ENCODE data around the gene DGKI. TPM values are rescaled to one million over a fixed set of nuclear protein-coding genes. Genes with fewer than 3 reads are reported as not detected.

The DGKI gene
- total RNA-seq, 2 donors from 2014 or later, result 1.5 to 4.4 TPM

- H3K4me1 Mint-ChIP-seq (ENCODE audit: low read depth in 2 of 2), result no peaks in the 10 kb centered on the region
- no peak for ATAC-seq
Measured at GRCh38 chr7:137879357-137880158, 32.8 kb upstream of the DGKI start.

GRCh38 chr7:137878333-137878961 is 31.7 kb upstream of the DGKI start:
- no peaks in the 10 kb centered on the region for H3K4me1 Mint-ChIP-seq (ENCODE audit: low read depth in 2 of 2)
- ATAC-seq, result no peak

More at GRCh38 chr7:137879357-137880158, 32.8 kb upstream of the DGKI start:
- Mint-ChIP-seq H3K27ac (no peak overlapping the region), H3K36me3 (peaks cover 15% of the 10 kb centered on the region), H3K9me3 (no peaks in the 10 kb centered on the region), H3K4me3 (no peak overlapping the region), H3K27me3 (no peaks in the 10 kb centered on the region)
- DNase-seq (ENCODE audit: low spot score), result no peak

GRCh38 chr7:137877027-137877675 is 30.4 kb upstream of the DGKI start:
- ATAC-seq (no peak), DNase-seq (ENCODE audit: low spot score) (no peak)
- no peaks in the 10 kb centered on the region for H3K27me3 Mint-ChIP-seq
- peaks cover 17% of the 10 kb centered on the region for H3K36me3 Mint-ChIP-seq
- H3K4me1 Mint-ChIP-seq (ENCODE audit: low read depth in 2 of 2), result no peaks in the 10 kb centered on the region
- H3K9me3 Mint-ChIP-seq, result no peaks in the 10 kb centered on the region
- no peak overlapping the region for H3K4me3 Mint-ChIP-seq
- H3K27ac Mint-ChIP-seq, result no peak overlapping the region

More at GRCh38 chr7:137878333-137878961, 31.7 kb upstream of the DGKI start:
- no peak for DNase-seq (ENCODE audit: low spot score)
- no peak overlapping the region for H3K4me3 Mint-ChIP-seq
- no peak overlapping the region for H3K27ac Mint-ChIP-seq
- H3K36me3 Mint-ChIP-seq, result peaks cover 17% of the 10 kb centered on the region
- no peaks in the 10 kb centered on the region for H3K27me3 Mint-ChIP-seq
- H3K9me3 Mint-ChIP-seq, result no peaks in the 10 kb centered on the region

GRCh38 chr7:137875746-137876145 is 29.0 kb upstream of the DGKI start:
- no peak for ATAC-seq
- H3K27ac Mint-ChIP-seq, result no peak overlapping the region
- H3K4me3 Mint-ChIP-seq, result no peak overlapping the region
- no peak for DNase-seq (ENCODE audit: low spot score)
- no peaks in the 10 kb centered on the region for H3K4me1 Mint-ChIP-seq (ENCODE audit: low read depth in 2 of 2)
- no peaks in the 10 kb centered on the region for H3K9me3 Mint-ChIP-seq
- H3K36me3 Mint-ChIP-seq, result peaks cover 20% of the 10 kb centered on the region
- H3K27me3 Mint-ChIP-seq, result no peaks in the 10 kb centered on the region

GRCh38 chr7:137873979-137874777 is 27.4 kb upstream of the DGKI start:
- Mint-ChIP-seq H3K9me3 (no peaks in the 10 kb centered on the region), H3K36me3 (peaks cover 9% of the 10 kb centered on the region), H3K4me1 (ENCODE audit: low read depth in 2 of 2) (no peaks in the 10 kb centered on the region), H3K27ac (no peak overlapping the region), H3K4me3 (no peak overlapping the region), H3K27me3 (no peaks in the 10 kb centered on the region)
- ATAC-seq (no peak), DNase-seq (ENCODE audit: low spot score) (no peak)

- no peak overlapping the region for H3K4me3 Mint-ChIP-seq
- H3K27me3 Mint-ChIP-seq, result no peaks in the 10 kb centered on the region
- ATAC-seq (no peak), DNase-seq (ENCODE audit: low spot score) (no peak)
- no peak overlapping the region for H3K27ac Mint-ChIP-seq
- H3K36me3 Mint-ChIP-seq, result peaks cover 8% of the 10 kb centered on the region
- no peaks in the 10 kb centered on the region for H3K4me1 Mint-ChIP-seq (ENCODE audit: low read depth in 2 of 2)
- no peaks in the 10 kb centered on the region for H3K9me3 Mint-ChIP-seq
Measured at GRCh38 chr7:137873524-137873923, 26.8 kb upstream of the DGKI start.

- H3K36me3 Mint-ChIP-seq, result peaks cover 24% of the 10 kb centered on the region
- ATAC-seq (no peak), DNase-seq (ENCODE audit: low spot score) (no peak)
- H3K27ac Mint-ChIP-seq, result no peak overlapping the region
- no peaks in the 10 kb centered on the region for H3K9me3 Mint-ChIP-seq
- H3K4me1 Mint-ChIP-seq (ENCODE audit: low read depth in 2 of 2), result no peaks in the 10 kb centered on the region
- no peak overlapping the region for H3K4me3 Mint-ChIP-seq
- no peaks in the 10 kb centered on the region for H3K27me3 Mint-ChIP-seq
Measured at GRCh38 chr7:137871170-137871915, 24.6 kb upstream of the DGKI start.

GRCh38 chr7:137870684-137871083 is 23.9 kb upstream of the DGKI start:
- no peaks in the 10 kb centered on the region for H3K9me3 Mint-ChIP-seq
- no peak for ATAC-seq
- no peaks in the 10 kb centered on the region for H3K4me1 Mint-ChIP-seq (ENCODE audit: low read depth in 2 of 2)
- DNase-seq (ENCODE audit: low spot score), result no peak
- no peaks in the 10 kb centered on the region for H3K27me3 Mint-ChIP-seq
- no peak overlapping the region for H3K4me3 Mint-ChIP-seq
- H3K36me3 Mint-ChIP-seq, result peaks cover 31% of the 10 kb centered on the region
- no peak overlapping the region for H3K27ac Mint-ChIP-seq

GRCh38 chr7:137870078-137870477 is 23.3 kb upstream of the DGKI start:
- DNase-seq (ENCODE audit: low spot score), result no peak
- Mint-ChIP-seq H3K27me3 (no peaks in the 10 kb centered on the region), H3K36me3 (peaks cover 37% of the 10 kb centered on the region)

GRCh38 chr7:137869260-137869659 is 22.5 kb upstream of the DGKI start:
- no peaks in the 10 kb centered on the region for H3K9me3 Mint-ChIP-seq
- DNase-seq (ENCODE audit: low spot score), result no peak
- H3K27ac Mint-ChIP-seq, result no peak overlapping the region
- no peaks in the 10 kb centered on the region for H3K4me1 Mint-ChIP-seq (ENCODE audit: low read depth in 2 of 2)
- no peaks in the 10 kb centered on the region for H3K27me3 Mint-ChIP-seq
- H3K4me3 Mint-ChIP-seq, result no peak overlapping the region
- peaks cover 37% of the 10 kb centered on the region for H3K36me3 Mint-ChIP-seq
- no peak for ATAC-seq

More at GRCh38 chr7:137870078-137870477, 23.3 kb upstream of the DGKI start:
- no peak for ATAC-seq
- Mint-ChIP-seq H3K27ac (no peak overlapping the region), H3K4me3 (no peak overlapping the region), H3K9me3 (no peaks in the 10 kb centered on the region), H3K4me1 (ENCODE audit: low read depth in 2 of 2) (no peaks in the 10 kb centered on the region)

GRCh38 chr7:137867289-137867688 is 20.5 kb upstream of the DGKI start:
- Mint-ChIP-seq H3K9me3 (no peaks in the 10 kb centered on the region), H3K4me3 (no peak overlapping the region), H3K27ac (no peak overlapping the region), H3K27me3 (no peaks in the 10 kb centered on the region), H3K36me3 (peaks cover 37% of the 10 kb centered on the region), H3K4me1 (ENCODE audit: low read depth in 2 of 2) (peaks cover 0 to 2% of the 10 kb centered on the region in 2 donors)
- ATAC-seq (no peak), DNase-seq (ENCODE audit: low spot score) (no peak)

GRCh38 chr7:137865764-137866163 is 19.0 kb upstream of the DGKI start:
- DNase-seq (ENCODE audit: low spot score) (no peak), ATAC-seq (no peak)
- Mint-ChIP-seq H3K9me3 (no peaks in the 10 kb centered on the region), H3K4me3 (no peak overlapping the region), H3K36me3 (peaks cover 33% of the 10 kb centered on the region), H3K27ac (no peak overlapping the region), H3K27me3 (no peaks in the 10 kb centered on the region), H3K4me1 (ENCODE audit: low read depth in 2 of 2) (peaks cover 0 to 2% of the 10 kb centered on the region in 2 donors)

- Mint-ChIP-seq H3K4me3 (no peak overlapping the region), H3K27ac (no peak overlapping the region), H3K9me3 (no peaks in the 10 kb centered on the region), H3K36me3 (peaks cover 27% of the 10 kb centered on the region), H3K4me1 (ENCODE audit: low read depth in 2 of 2) (peaks cover 0 to 2% of the 10 kb centered on the region in 2 donors), H3K27me3 (no peaks in the 10 kb centered on the region)
- ATAC-seq, result no peak
- no peak for DNase-seq (ENCODE audit: low spot score)
Measured at GRCh38 chr7:137862964-137863363, 16.2 kb upstream of the DGKI start.
